GM20000 (cell line): ENCODE measurements around the gene TMEM114.

Experiments
- DNase-seq: peaks from one replicate; pipeline ENCODE4 v3.0.0; 2012; ENCODE audit warnings: low spot score
- CTCF ChIP-seq: IDR thresholded peaks from 2 replicates; pipeline ENCODE4 v1.5.1; 2012; ENCODE audit warnings: mild to moderate bottlenecking, control low read depth; ENCODE audit errors: extremely low read depth, missing control alignments

TMEM114 gene

GRCh38 chr16:8630255-8630953, 40.1 kb upstream of the TMEM114 start:
- no peak for DNase-seq
- no peak for TF ChIP-seq CTCF

GRCh38 chr16:8628981-8629725, 38.8 kb upstream of the TMEM114 start:
- no peak for DNase-seq
- TF ChIP-seq CTCF = no peak

- TF ChIP-seq CTCF = no peak
- no peak for DNase-seq
Observed at GRCh38 chr16:8627456-8627855, 37.1 kb upstream of the TMEM114 start.

- DNase-seq = no peak
- no peak for TF ChIP-seq CTCF
Observed at GRCh38 chr16:8626946-8627345, 36.6 kb upstream of the TMEM114 start.

GRCh38 chr16:8625491-8626087, 35.3 kb upstream of the TMEM114 start:
- no peak for TF ChIP-seq CTCF
- no peak for DNase-seq

- no peak for TF ChIP-seq CTCF
- no peak for DNase-seq
Observed at GRCh38 chr16:8623634-8624033, 33.3 kb upstream of the TMEM114 start.

- no peak for TF ChIP-seq CTCF
- DNase-seq = peak; percentile 47
Observed at GRCh38 chr16:8622315-8622656, 32.0 kb upstream of the TMEM114 start.
